Measurements from ENCODE around the gene ERAS.

Gene ERAS

GRCh38 chrX:48826135-48826875, at the start of gene ERAS:
TSS of gene ERAS (plus strand) at chrX:48826513. CDS start at chrX:48829124, 2,611 bp downstream.
- Histone ChIP-seq H3K36me3 (ENCODE audit: control insufficient read depth, low read depth, low read length) (peaks cover 5% of the 10 kb centered on the region), H3K27ac (ENCODE audit: low read length) (no peak within 1 kb of the TSS), H3K4me1 (ENCODE audit: control insufficient read depth, low read depth, low read length) (no peaks in the 10 kb centered on the region), H3K9ac (ENCODE audit: low read length) (no peak within 1 kb of the TSS), H3K9me3 (ENCODE audit: control insufficient read depth, low read depth, low read length) (no peaks in the 10 kb centered on the region), H3K27me3 (ENCODE audit: control insufficient read depth, insufficient read depth, low read length) (peaks cover 19% of the 10 kb centered on the region), H3K4me3 (ENCODE audit: low read length) (peak within 1 kb of the TSS; percentile 21)

- Histone ChIP-seq H3K27me3 (ENCODE audit: control insufficient read depth, insufficient read depth, low read length) (no peaks in the 10 kb centered on the region), H3K36me3 (ENCODE audit: control insufficient read depth, low read depth, low read length) (no peaks in the 10 kb centered on the region), H3K4me1 (ENCODE audit: control insufficient read depth, low read depth, low read length) (no peaks in the 10 kb centered on the region), H3K4me3 (ENCODE audit: low read length) (no peak overlapping the region), H3K27ac (ENCODE audit: low read length) (no peak overlapping the region), H3K9me3 (ENCODE audit: control insufficient read depth, low read depth, low read length) (peaks cover 5% of the 10 kb centered on the region), H3K9ac (ENCODE audit: low read length) (no peak overlapping the region)
Measured at GRCh38 chrX:48776818-48777439, 49.4 kb upstream of the ERAS start.

GRCh38 chrX:48779399-48779798, 46.9 kb upstream of the ERAS start:
- no peaks in the 10 kb centered on the region for H3K27me3 ChIP-seq (ENCODE audit: control insufficient read depth, insufficient read depth, low read length)
- peaks cover 5% of the 10 kb centered on the region for H3K9me3 ChIP-seq (ENCODE audit: control insufficient read depth, low read depth, low read length)
- no peaks in the 10 kb centered on the region for H3K36me3 ChIP-seq (ENCODE audit: control insufficient read depth, low read depth, low read length)
- H3K9ac ChIP-seq (ENCODE audit: low read length) = no peak overlapping the region
- H3K4me1 ChIP-seq (ENCODE audit: control insufficient read depth, low read depth, low read length) = no peaks in the 10 kb centered on the region
- no peak overlapping the region for H3K4me3 ChIP-seq (ENCODE audit: low read length)
- H3K27ac ChIP-seq (ENCODE audit: low read length) = no peak overlapping the region

GRCh38 chrX:48781705-48782104, 44.6 kb upstream of the ERAS start:
- H3K4me3 ChIP-seq (ENCODE audit: low read length) = no peak overlapping the region
- H3K27me3 ChIP-seq (ENCODE audit: control insufficient read depth, insufficient read depth, low read length) = no peaks in the 10 kb centered on the region
- peaks cover 5% of the 10 kb centered on the region for H3K9me3 ChIP-seq (ENCODE audit: control insufficient read depth, low read depth, low read length)
- H3K9ac ChIP-seq (ENCODE audit: low read length) = no peak overlapping the region
- no peaks in the 10 kb centered on the region for H3K36me3 ChIP-seq (ENCODE audit: control insufficient read depth, low read depth, low read length)
- H3K4me1 ChIP-seq (ENCODE audit: control insufficient read depth, low read depth, low read length) = no peaks in the 10 kb centered on the region
- H3K27ac ChIP-seq (ENCODE audit: low read length) = no peak overlapping the region

- Histone ChIP-seq H3K4me3 (ENCODE audit: low read length) (no peak overlapping the region), H3K9me3 (ENCODE audit: control insufficient read depth, low read depth, low read length) (peaks cover 5% of the 10 kb centered on the region)
Measured at GRCh38 chrX:48782216-48782615, 44.1 kb upstream of the ERAS start.

GRCh38 chrX:48782795-48783194, 43.5 kb upstream of the ERAS start:
- no peak overlapping the region for H3K9ac ChIP-seq (ENCODE audit: low read length)
- H3K9me3 ChIP-seq (ENCODE audit: control insufficient read depth, low read depth, low read length) = peaks cover under 1% of the 10 kb centered on the region
- no peak overlapping the region for H3K27ac ChIP-seq (ENCODE audit: low read length)
- H3K4me3 ChIP-seq (ENCODE audit: low read length) = no peak overlapping the region
- no peaks in the 10 kb centered on the region for H3K4me1 ChIP-seq (ENCODE audit: control insufficient read depth, low read depth, low read length)
- no peaks in the 10 kb centered on the region for H3K27me3 ChIP-seq (ENCODE audit: control insufficient read depth, insufficient read depth, low read length)
- H3K36me3 ChIP-seq (ENCODE audit: control insufficient read depth, low read depth, low read length) = no peaks in the 10 kb centered on the region

More at GRCh38 chrX:48782216-48782615, 44.1 kb upstream of the ERAS start:
- H3K27ac ChIP-seq (ENCODE audit: low read length) = no peak overlapping the region
- H3K36me3 ChIP-seq (ENCODE audit: control insufficient read depth, low read depth, low read length) = no peaks in the 10 kb centered on the region
- H3K9ac ChIP-seq (ENCODE audit: low read length) = no peak overlapping the region
- H3K4me1 ChIP-seq (ENCODE audit: control insufficient read depth, low read depth, low read length) = no peaks in the 10 kb centered on the region
- no peaks in the 10 kb centered on the region for H3K27me3 ChIP-seq (ENCODE audit: control insufficient read depth, insufficient read depth, low read length)

- Histone ChIP-seq H3K27ac (ENCODE audit: low read length) (no peak overlapping the region), H3K27me3 (ENCODE audit: control insufficient read depth, insufficient read depth, low read length) (no peaks in the 10 kb centered on the region), H3K9me3 (ENCODE audit: control insufficient read depth, low read depth, low read length) (peaks cover 4% of the 10 kb centered on the region), H3K9ac (ENCODE audit: low read length) (no peak overlapping the region), H3K4me1 (ENCODE audit: control insufficient read depth, low read depth, low read length) (no peaks in the 10 kb centered on the region), H3K36me3 (ENCODE audit: control insufficient read depth, low read depth, low read length) (no peaks in the 10 kb centered on the region), H3K4me3 (ENCODE audit: low read length) (no peak overlapping the region)
Measured at GRCh38 chrX:48784726-48785125, 41.6 kb upstream of the ERAS start.

- no peaks in the 10 kb centered on the region for H3K27me3 ChIP-seq (ENCODE audit: control insufficient read depth, insufficient read depth, low read length)
- H3K4me1 ChIP-seq (ENCODE audit: control insufficient read depth, low read depth, low read length) = no peaks in the 10 kb centered on the region
- no peak overlapping the region for H3K4me3 ChIP-seq (ENCODE audit: low read length)
- no peaks in the 10 kb centered on the region for H3K36me3 ChIP-seq (ENCODE audit: control insufficient read depth, low read depth, low read length)
- no peak overlapping the region for H3K9ac ChIP-seq (ENCODE audit: low read length)
- H3K9me3 ChIP-seq (ENCODE audit: control insufficient read depth, low read depth, low read length) = peaks cover 4% of the 10 kb centered on the region
- no peak overlapping the region for H3K27ac ChIP-seq (ENCODE audit: low read length)
Measured at GRCh38 chrX:48785186-48785539, 41.1 kb upstream of the ERAS start.

GRCh38 chrX:48785540-48786214, 40.6 kb upstream of the ERAS start:
- no peaks in the 10 kb centered on the region for H3K27me3 ChIP-seq (ENCODE audit: control insufficient read depth, insufficient read depth, low read length)
- H3K4me1 ChIP-seq (ENCODE audit: control insufficient read depth, low read depth, low read length) = no peaks in the 10 kb centered on the region
- H3K9ac ChIP-seq (ENCODE audit: low read length) = no peak overlapping the region
- H3K4me3 ChIP-seq (ENCODE audit: low read length) = no peak overlapping the region
- H3K27ac ChIP-seq (ENCODE audit: low read length) = no peak overlapping the region
- peaks cover 4% of the 10 kb centered on the region for H3K9me3 ChIP-seq (ENCODE audit: control insufficient read depth, low read depth, low read length)
- no peaks in the 10 kb centered on the region for H3K36me3 ChIP-seq (ENCODE audit: control insufficient read depth, low read depth, low read length)

GRCh38 chrX:48786341-48786800, 39.9 kb upstream of the ERAS start, which contains the start of gene GATA1:
TSS of gene GATA1 (plus strand) at chrX:48786590. CDS start at chrX:48791110, 4,520 bp downstream.
- H3K4me3 ChIP-seq (ENCODE audit: low read length) = no peak within 1 kb of the TSS
- no peak within 1 kb of the TSS for H3K9ac ChIP-seq (ENCODE audit: low read length)
- H3K27me3 ChIP-seq (ENCODE audit: control insufficient read depth, insufficient read depth, low read length) = no peaks in the 10 kb centered on the region
- no peaks in the 10 kb centered on the region for H3K4me1 ChIP-seq (ENCODE audit: control insufficient read depth, low read depth, low read length)
- peaks cover 4% of the 10 kb centered on the region for H3K9me3 ChIP-seq (ENCODE audit: control insufficient read depth, low read depth, low read length)
- no peaks in the 10 kb centered on the region for H3K36me3 ChIP-seq (ENCODE audit: control insufficient read depth, low read depth, low read length)
- H3K27ac ChIP-seq (ENCODE audit: low read length) = no peak within 1 kb of the TSS

GRCh38 chrX:48786825-48787504, 39.3 kb upstream of the ERAS start:
- H3K4me3 ChIP-seq (ENCODE audit: low read length) = no peak overlapping the region
- H3K36me3 ChIP-seq (ENCODE audit: control insufficient read depth, low read depth, low read length) = no peaks in the 10 kb centered on the region
- H3K9ac ChIP-seq (ENCODE audit: low read length) = no peak overlapping the region
- no peaks in the 10 kb centered on the region for H3K4me1 ChIP-seq (ENCODE audit: control insufficient read depth, low read depth, low read length)
- H3K27ac ChIP-seq (ENCODE audit: low read length) = no peak overlapping the region
- peaks cover 4% of the 10 kb centered on the region for H3K9me3 ChIP-seq (ENCODE audit: control insufficient read depth, low read depth, low read length)
- H3K27me3 ChIP-seq (ENCODE audit: control insufficient read depth, insufficient read depth, low read length) = no peaks in the 10 kb centered on the region
